ENCODE measurements around the gene SHC2.
A peak's percentile ranks its signal among the peaks of the same experiment; 100 is the strongest.

SHC2 gene

GRCh38 chr19:480016-480855 lies 19.4 kb upstream of the SHC2 start:
- H3K9ac ChIP-seq (ENCODE audit: low read length in 2 of 2): no peak overlapping the region
- peak overlapping the region; percentile 35 to 69 for H3K4me3 ChIP-seq (ENCODE audit: low read length in 2 of 2)
- no peaks in the 10 kb centered on the region for H3K9me3 ChIP-seq (ENCODE audit: control insufficient read depth in 2 of 2, low read length in 2 of 2)
- H3K4me1 ChIP-seq (ENCODE audit: control insufficient read depth, insufficient read depth, low read length): peaks cover 5% of the 10 kb centered on the region
- no peak overlapping the region for H3K27ac ChIP-seq (ENCODE audit: low read length)
- H3K27me3 ChIP-seq (ENCODE audit: control insufficient read depth in 1 of 2, insufficient read depth in 2 of 2, low read length in 2 of 2): peaks cover 0 to 6% of the 10 kb centered on the region in 2 donors
- no peaks in the 10 kb centered on the region for H3K36me3 ChIP-seq (ENCODE audit: control insufficient read depth in 2 of 2, insufficient read depth in 2 of 2, low read length in 2 of 2)

GRCh38 chr19:478976-479375 lies 18.1 kb upstream of the SHC2 start:
- Histone ChIP-seq H3K4me3 (ENCODE audit: low read length in 2 of 2) (no peak overlapping the region), H3K36me3 (ENCODE audit: control insufficient read depth in 2 of 2, insufficient read depth in 2 of 2, low read length in 2 of 2) (no peaks in the 10 kb centered on the region), H3K27ac (ENCODE audit: low read length) (no peak overlapping the region), H3K9ac (ENCODE audit: low read length in 2 of 2) (no peak overlapping the region), H3K27me3 (ENCODE audit: control insufficient read depth in 1 of 2, insufficient read depth in 2 of 2, low read length in 2 of 2) (no peaks in the 10 kb centered on the region), H3K4me1 (ENCODE audit: control insufficient read depth, insufficient read depth, low read length) (peaks cover 5% of the 10 kb centered on the region), H3K9me3 (ENCODE audit: control insufficient read depth in 2 of 2, low read length in 2 of 2) (no peaks in the 10 kb centered on the region)

GRCh38 chr19:478236-478903 lies 17.5 kb upstream of the SHC2 start:
- Histone ChIP-seq H3K4me3 (ENCODE audit: low read length in 2 of 2) (no peak overlapping the region), H3K27ac (ENCODE audit: low read length) (no peak overlapping the region), H3K4me1 (ENCODE audit: control insufficient read depth, insufficient read depth, low read length) (peaks cover 5% of the 10 kb centered on the region), H3K9ac (ENCODE audit: low read length in 2 of 2) (no peak overlapping the region), H3K27me3 (ENCODE audit: control insufficient read depth in 1 of 2, insufficient read depth in 2 of 2, low read length in 2 of 2) (no peaks in the 10 kb centered on the region), H3K9me3 (ENCODE audit: control insufficient read depth in 2 of 2, low read length in 2 of 2) (no peaks in the 10 kb centered on the region), H3K36me3 (ENCODE audit: control insufficient read depth in 2 of 2, insufficient read depth in 2 of 2, low read length in 2 of 2) (no peaks in the 10 kb centered on the region)

GRCh38 chr19:475360-475759 lies 14.5 kb upstream of the SHC2 start:
- H3K27me3 ChIP-seq (ENCODE audit: control insufficient read depth in 1 of 2, insufficient read depth in 2 of 2, low read length in 2 of 2): no peaks in the 10 kb centered on the region

GRCh38 chr19:474126-475078 lies 13.6 kb upstream of the SHC2 start:
- no peak overlapping the region for H3K4me3 ChIP-seq (ENCODE audit: low read length in 2 of 2)
- H3K9me3 ChIP-seq (ENCODE audit: control insufficient read depth in 2 of 2, low read length in 2 of 2): no peaks in the 10 kb centered on the region
- no peak overlapping the region for H3K27ac ChIP-seq (ENCODE audit: low read length)
- no peak overlapping the region for H3K9ac ChIP-seq (ENCODE audit: low read length in 2 of 2)
- H3K4me1 ChIP-seq (ENCODE audit: control insufficient read depth, insufficient read depth, low read length): no peaks in the 10 kb centered on the region
- no peaks in the 10 kb centered on the region for H3K27me3 ChIP-seq (ENCODE audit: control insufficient read depth in 1 of 2, insufficient read depth in 2 of 2, low read length in 2 of 2)
- no peaks in the 10 kb centered on the region for H3K36me3 ChIP-seq (ENCODE audit: control insufficient read depth in 2 of 2, insufficient read depth in 2 of 2, low read length in 2 of 2)

More at GRCh38 chr19:475360-475759, 14.5 kb upstream of the SHC2 start:
- H3K9me3 ChIP-seq (ENCODE audit: control insufficient read depth in 2 of 2, low read length in 2 of 2): no peaks in the 10 kb centered on the region
- peaks cover 5% of the 10 kb centered on the region for H3K4me1 ChIP-seq (ENCODE audit: control insufficient read depth, insufficient read depth, low read length)
- no peak overlapping the region for H3K9ac ChIP-seq (ENCODE audit: low read length in 2 of 2)
- no peaks in the 10 kb centered on the region for H3K36me3 ChIP-seq (ENCODE audit: control insufficient read depth in 2 of 2, insufficient read depth in 2 of 2, low read length in 2 of 2)
- no peak overlapping the region for H3K4me3 ChIP-seq (ENCODE audit: low read length in 2 of 2)
- H3K27ac ChIP-seq (ENCODE audit: low read length): no peak overlapping the region

- Histone ChIP-seq H3K36me3 (ENCODE audit: control insufficient read depth in 2 of 2, insufficient read depth in 2 of 2, low read length in 2 of 2) (no peaks in the 10 kb centered on the region), H3K9me3 (ENCODE audit: control insufficient read depth in 2 of 2, low read length in 2 of 2) (no peaks in the 10 kb centered on the region), H3K9ac (ENCODE audit: low read length in 2 of 2) (no peak overlapping the region), H3K4me3 (ENCODE audit: low read length in 2 of 2) (no peak overlapping the region), H3K27ac (ENCODE audit: low read length) (no peak overlapping the region), H3K4me1 (ENCODE audit: control insufficient read depth, insufficient read depth, low read length) (no peaks in the 10 kb centered on the region), H3K27me3 (ENCODE audit: control insufficient read depth in 1 of 2, insufficient read depth in 2 of 2, low read length in 2 of 2) (no peaks in the 10 kb centered on the region)
Observed at GRCh38 chr19:472005-472858, 11.4 kb upstream of the SHC2 start.

- Histone ChIP-seq H3K27me3 (ENCODE audit: control insufficient read depth in 1 of 2, insufficient read depth in 2 of 2, low read length in 2 of 2) (no peaks in the 10 kb centered on the region), H3K4me1 (ENCODE audit: control insufficient read depth, insufficient read depth, low read length) (no peaks in the 10 kb centered on the region), H3K36me3 (ENCODE audit: control insufficient read depth in 2 of 2, insufficient read depth in 2 of 2, low read length in 2 of 2) (no peaks in the 10 kb centered on the region), H3K4me3 (ENCODE audit: low read length in 2 of 2) (no peak overlapping the region), H3K9me3 (ENCODE audit: control insufficient read depth in 2 of 2, low read length in 2 of 2) (no peaks in the 10 kb centered on the region), H3K9ac (ENCODE audit: low read length in 2 of 2) (no peak overlapping the region), H3K27ac (ENCODE audit: low read length) (no peak overlapping the region)
Observed at GRCh38 chr19:470701-471100, 9.9 kb upstream of the SHC2 start.

GRCh38 chr19:469833-470232 lies 9.0 kb upstream of the SHC2 start:
- Histone ChIP-seq H3K27me3 (ENCODE audit: control insufficient read depth in 1 of 2, insufficient read depth in 2 of 2, low read length in 2 of 2) (no peaks in the 10 kb centered on the region), H3K4me3 (ENCODE audit: low read length in 2 of 2) (no peak overlapping the region), H3K36me3 (ENCODE audit: control insufficient read depth in 2 of 2, insufficient read depth in 2 of 2, low read length in 2 of 2) (no peaks in the 10 kb centered on the region), H3K9ac (ENCODE audit: low read length in 2 of 2) (no peak overlapping the region), H3K4me1 (ENCODE audit: control insufficient read depth, insufficient read depth, low read length) (no peaks in the 10 kb centered on the region), H3K27ac (ENCODE audit: low read length) (no peak overlapping the region), H3K9me3 (ENCODE audit: control insufficient read depth in 2 of 2, low read length in 2 of 2) (no peaks in the 10 kb centered on the region)

GRCh38 chr19:468587-469256 lies 7.9 kb upstream of the SHC2 start:
- Histone ChIP-seq H3K36me3 (ENCODE audit: control insufficient read depth in 2 of 2, insufficient read depth in 2 of 2, low read length in 2 of 2) (no peaks in the 10 kb centered on the region), H3K9ac (ENCODE audit: low read length in 2 of 2) (no peak overlapping the region), H3K4me3 (ENCODE audit: low read length in 2 of 2) (no peak overlapping the region), H3K4me1 (ENCODE audit: control insufficient read depth, insufficient read depth, low read length) (no peaks in the 10 kb centered on the region), H3K27ac (ENCODE audit: low read length) (no peak overlapping the region), H3K27me3 (ENCODE audit: control insufficient read depth in 1 of 2, insufficient read depth in 2 of 2, low read length in 2 of 2) (no peaks in the 10 kb centered on the region), H3K9me3 (ENCODE audit: control insufficient read depth in 2 of 2, low read length in 2 of 2) (no peaks in the 10 kb centered on the region)

All from stomach smooth muscle (tissue), 2 donors.